Measurements from ENCODE around the gene GADD45A. TPM values are rescaled to one million over a fixed set of nuclear protein-coding genes. Genes with fewer than 3 reads are reported as not detected.
"Not testable (repeated sequence)": the region's sequence is repeated elsewhere in the genome, so short reads cannot be mapped to it uniquely, and the experiment has no call there.

Gene GADD45A
- total and polyA plus RNA-seq, 7 donors: 88.8 to 505 (median 197) TPM

- no peak for TF ChIP-seq CTCF (IDR thresholded peaks at IDR 0.05)
- WGBS, 3 donors: 70 to 79% (median 72%) methylated on average over 6 of the region's 6 CpGs
- ATAC-seq (no peak), DNase-seq (no peak)
- no peak overlapping the region for H3K4me3 ChIP-seq
- H3K4me1 ChIP-seq: no peaks in the 10 kb centered on the region
- no peaks in the 10 kb centered on the region for H3K9me3 ChIP-seq
- no peaks in the 10 kb centered on the region for H3K27me3 ChIP-seq (ENCODE audit: insufficient read depth in 3 of 3, low read length in 2 of 3)
- H3K27ac ChIP-seq: no peak overlapping the region
- no peaks in the 10 kb centered on the region for H3K36me3 ChIP-seq (ENCODE audit: insufficient read depth in 1 of 2, low read depth in 1 of 2)
- intact Hi-C loops (cut with DNase I): no loop called here
These were observed 22.1 kb upstream of the GADD45A start for GRCh38 chr1:67662884-67663283.

GRCh38 chr1:67664048-67664447 is 21.0 kb upstream of the GADD45A start:
- ATAC-seq (no peak), DNase-seq (no peak)
- Histone ChIP-seq H3K27ac (no peak overlapping the region), H3K9me3 (no peaks in the 10 kb centered on the region), H3K36me3 (ENCODE audit: insufficient read depth in 1 of 2, low read depth in 1 of 2) (no peaks in the 10 kb centered on the region), H3K4me3 (no peak overlapping the region), H3K27me3 (ENCODE audit: insufficient read depth in 3 of 3, low read length in 2 of 3) (no peaks in the 10 kb centered on the region), H3K4me1 (peaks cover 4% of the 10 kb centered on the region)
- intact Hi-C loops (cut with DNase I): no loop called here
- WGBS, 3 donors: 63 to 82% (median 81%) methylated on average over 1 of the region's 1 CpG
- no peak for TF ChIP-seq CTCF (IDR thresholded peaks at IDR 0.05)

- DNase-seq; ATAC-seq; H3K9me3 ChIP-seq; H3K36me3 ChIP-seq (ENCODE audit: insufficient read depth in 1 of 2, low read depth in 1 of 2); H3K27ac ChIP-seq; H3K4me3 ChIP-seq; H3K27me3 ChIP-seq (ENCODE audit: insufficient read depth in 3 of 3, low read length in 2 of 3); intact Hi-C loops (cut with DNase I); H3K4me1 ChIP-seq: not testable (repeated sequence)
These were observed 19.7 kb upstream of the GADD45A start for GRCh38 chr1:67665307-67665706.

GRCh38 chr1:67666636-67667035 is 18.4 kb upstream of the GADD45A start:
- no peaks in the 10 kb centered on the region for H3K9me3 ChIP-seq
- 79 to 81% (median 80%) methylated on average over 5 of the region's 5 CpGs for WGBS, 3 donors
- H3K4me1 ChIP-seq: peaks cover 5% of the 10 kb centered on the region
- H3K4me3 ChIP-seq: no peak overlapping the region
- ATAC-seq (no peak), DNase-seq (no peak)
- no peaks in the 10 kb centered on the region for H3K36me3 ChIP-seq (ENCODE audit: insufficient read depth in 1 of 2, low read depth in 1 of 2)
- no peaks in the 10 kb centered on the region for H3K27me3 ChIP-seq (ENCODE audit: insufficient read depth in 3 of 3, low read length in 2 of 3)
- H3K27ac ChIP-seq: no peak overlapping the region
- TF ChIP-seq CTCF (IDR thresholded peaks at IDR 0.05): no peak
- intact Hi-C loops (cut with DNase I): no loop called here

GRCh38 chr1:67668660-67669059 is 16.3 kb upstream of the GADD45A start:
- TF ChIP-seq CTCF (IDR thresholded peaks at IDR 0.05): no peak
- Histone ChIP-seq H3K9me3 (no peaks in the 10 kb centered on the region), H3K4me1 (peaks cover 14% of the 10 kb centered on the region), H3K4me3 (no peak overlapping the region), H3K36me3 (ENCODE audit: insufficient read depth in 1 of 2, low read depth in 1 of 2) (no peaks in the 10 kb centered on the region), H3K27ac (peak overlapping the region; percentile 7), H3K27me3 (ENCODE audit: insufficient read depth in 3 of 3, low read length in 2 of 3) (no peaks in the 10 kb centered on the region)
- no peak for DNase-seq
- intact Hi-C loops (cut with DNase I): no loop called here
- WGBS, 3 donors: 22 to 29% (median 26%) methylated on average over 1 of the region's 1 CpG
- peak; percentile 62 to 86 (median 75) for ATAC-seq
